GM12878 (cell line): ENCODE results near the gene COPS8. TPM values are rescaled to one million over a fixed set of nuclear protein-coding genes. Genes with fewer than 3 reads are reported as not detected.

Experiments
- ATAC-seq: fragments of 200-7000 bp; cut with Tn5 transposase; 3 replicates; pipeline ENCODE4 v1.9.1; 2020; ENCODE audit warnings: mild to moderate bottlenecking, moderate library complexity
- BruUV-seq: library from RNA; stranded (reverse); fragments of 400-500 nt; replicated peaks from 2 replicates; lab custom pipeline; 2021; lab: Mats Ljungman, UMichigan
- CTCF ChIA-PET: fragments of 300-600 bp; sonication (Branson Sonifier 250); formaldehyde crosslinking; extraction: SDS; loops from one replicate; lab custom pipeline; 2021; ENCODE audit warnings: inconsistent platforms; lab: Yijun Ruan, JAX
- POLR2A ChIA-PET: fragments of 350-600 bp; formaldehyde crosslinking; extraction: SDS; loops from one replicate; lab custom pipeline; 2021; ENCODE audit warnings: inconsistent platforms; lab: Charles Lee
- RAD21 ChIA-PET: fragments of 300-600 bp; sonication (Branson Sonifier 250); formaldehyde crosslinking; loops from one replicate; lab custom pipeline; 2023; ENCODE audit warnings: antibody characterized with exemption; ENCODE audit not compliant: unreplicated experiment; lab: Charles Lee
- SMC1A ChIA-PET: fragments of 300-600 bp; sonication (Branson Sonifier 250); formaldehyde crosslinking; loops from one replicate; lab custom pipeline; 2023; ENCODE audit not compliant: unreplicated experiment, uncharacterized antibody; lab: Charles Lee
- DNase-seq: peaks from one replicate; pipeline ENCODE4 v3.0.0-alpha.2; 2011; ENCODE audit warnings: low read depth, low spot score
- FAIRE-seq: peaks from 3 replicates; lab custom pipeline; 2011; peaks lifted over from hg19 to GRCh38; lab: Jason Lieb, UNC
- H2AFZ ChIP-seq: 2 replicates; pipeline ENCODE4 v1.6.0; 2011; ENCODE audit warnings: low read depth, low read length, control low read depth; ENCODE audit not compliant: control insufficient read depth
- H3K27ac ChIP-seq: 2 replicates; pipeline ENCODE4 v1.5.1; 2011; ENCODE audit warnings: control low read depth; ENCODE audit not compliant: control insufficient read depth, insufficient read depth
- H3K27me3 ChIP-seq, 2 experiments: replicated peaks in 1 of 2; 2 replicates each; pipeline versions ENCODE4 v1.6.0 to v1.6.1; 2011; ENCODE audit warnings: low read length in 1 of 2; ENCODE audit not compliant: control insufficient read depth in 2 of 2, insufficient read depth in 2 of 2
- H3K36me3 ChIP-seq, 2 experiments: 2 replicates each; pipeline ENCODE4 v1.5.1; 2011; ENCODE audit warnings: low read length in 1 of 2; ENCODE audit not compliant: control insufficient read depth in 2 of 2, insufficient read depth in 2 of 2
- H3K4me1 ChIP-seq: 2 replicates; pipeline ENCODE4 v1.6.1; 2011; ENCODE audit warnings: mild to moderate bottlenecking, low read length, moderate library complexity, mixed read lengths; ENCODE audit not compliant: control insufficient read depth, insufficient read depth
- H3K4me2 ChIP-seq: 2 replicates; pipeline ENCODE4 v1.6.0; 2011; ENCODE audit warnings: control low read depth; ENCODE audit not compliant: control insufficient read depth, insufficient read depth
- H3K4me3 ChIP-seq: fragments of 200-600 bp; sonication (generic); 2 replicates; pipeline ENCODE4 v1.5.1; 2016
- H3K79me2 ChIP-seq: 2 replicates; pipeline ENCODE4 v1.6.0; 2011; ENCODE audit warnings: low read length; ENCODE audit not compliant: control insufficient read depth, insufficient read depth
- H3K9ac ChIP-seq: 2 replicates; pipeline ENCODE4 v1.8.0; 2011; ENCODE audit warnings: low read length, control low read depth, mixed read lengths; ENCODE audit not compliant: control insufficient read depth, insufficient read depth
- H3K9me3 ChIP-seq: replicated peaks from 3 replicates; pipeline ENCODE4 v1.5.1; 2011; ENCODE audit warnings: mild to moderate bottlenecking, low read length; ENCODE audit not compliant: control insufficient read depth, insufficient read depth
- H4K20me1 ChIP-seq: 2 replicates; pipeline ENCODE4 v1.6.0; 2011; ENCODE audit not compliant: control insufficient read depth, insufficient read depth
- EZH2 ChIP-seq: IDR thresholded peaks from 2 replicates; pipeline ENCODE4 v1.6.1; 2012; ENCODE audit warnings: low read depth, mild to moderate bottlenecking, control low read depth, inconsistent platforms, low read length, borderline replicate concordance; ENCODE audit not compliant: control insufficient read depth
- HSF1 ChIP-seq: fragments of 150-350 bp; IDR thresholded peaks from 2 replicates; pipeline ENCODE4 v1.6.1; 2014; ENCODE audit warnings: mild to moderate bottlenecking, low read depth, low read length
- KLF5 ChIP-seq: fragments of 450-650 bp; IDR thresholded peaks from 2 replicates; pipeline ENCODE4 v1.6.1; 2014; ENCODE audit warnings: mild to moderate bottlenecking; ENCODE audit not compliant: partially characterized antibody
- TCF7 ChIP-seq: IDR thresholded peaks from 2 replicates; pipeline ENCODE4 v1.6.1; 2014; ENCODE audit warnings: antibody characterized with exemption, borderline replicate concordance
- ZBTB4 ChIP-seq: fragments of 450-650 bp; formaldehyde crosslinking; IDR thresholded peaks from 2 replicates; pipeline ENCODE4 v1.4.0; 2022; ENCODE audit warnings: mild to moderate bottlenecking, moderate library complexity
- ZNF217 ChIP-seq: fragments of 450-650 bp; IDR thresholded peaks from 2 replicates; pipeline ENCODE4 v1.6.1; 2017; ENCODE audit warnings: antibody characterized with exemption, mild to moderate bottlenecking
- WGBS: methylation state at CpG from one replicate; pipeline ENCODE4 v1.1.6; 2016; ENCODE audit warnings: low lambda C conversion rate; ENCODE audit not compliant: insufficient replicate concordance, insufficient coverage; ENCODE audit errors: missing lambda C conversion rate; 5-methylcytosine and 5-hydroxymethylcytosine counted together
- in situ Hi-C: fragments of 300-500 bp; cut with MboI; formaldehyde crosslinking; loops from 9 replicates; pipeline ENCODE4 v1.14.3; 2018; ENCODE audit warnings: mixed read lengths
- intact Hi-C: fragments of 100-400 bp; cut with micrococcal nuclease; formaldehyde crosslinking; loops from one replicate; pipeline ENCODE4 v1.14.2; 2022; ENCODE audit not compliant: unreplicated experiment
- polyA plus RNA-seq, 11 experiments: library from polyadenylated mRNA; depleted of rRNA in 4 of 11; unstranded in 6 of 11; stranded (reverse) in 5 of 11; fragments of >200 nt; fragmentation: Nextera tagmentation in 4 of 11; fragmentation: Illumina TruSeq in 1 of 11; extraction: Ambion mirVana in 4 of 11; extraction: Trizol in 1 of 11; gene quantifications; 1 replicate in 1 of 11; 2 replicates in 10 of 11; pipeline versions ENCODE4 v1.2.1 to v1.2.3, GENCODE V29; 2011 to 2016; ENCODE audit warnings: inconsistent platforms in 2 of 11, missing spikeins in 2 of 11, low read depth in 1 of 11
- total RNA-seq, 4 experiments: library from RNA; depleted of rRNA in 3 of 4; stranded (reverse); fragments of >200 nt in 3 of 4; fragmentation: Illumina TruSeq in 1 of 4; extraction: Trizol in 1 of 4; gene quantifications; 2 replicates each; pipeline versions ENCODE4 v1.2.1 to v1.2.3, GENCODE V29; 2013 to 2021

Gene COPS8
- total and polyA plus RNA-seq, 10 of the 15 experiments (the other 5 are each of a cell fraction or from before 2014, with no cell fraction given), result 44.0 to 134 (median 107) TPM

- no peak overlapping the region for H3K4me2 ChIP-seq
- BruUV-seq, result no TSS peak
- H3K9ac ChIP-seq, result no peak overlapping the region
- in situ Hi-C loops, result no loop called here
- 33% methylated on average over 3 of the region's 3 CpGs for WGBS
- SMC1A ChIA-PET, result interaction anchor here (2.1 kb wide), 1 partner anchor 15 kb away, joined by 4 read pairs; no protein-coding TSS in a partner anchor
- H2AFZ ChIP-seq, result no peak overlapping the region
- RAD21 ChIA-PET, result no interaction called here
- no peak overlapping the region for H3K27ac ChIP-seq
- no peak for TF ChIP-seq ZBTB4 (CRISPR knock-in tag)
- no peak for TF ChIP-seq ZNF217
- no peak for TF ChIP-seq TCF7
- no peak for TF ChIP-seq EZH2
- TF ChIP-seq KLF5, result no peak
- TF ChIP-seq HSF1, result no peak
- FAIRE-seq (no peak), DNase-seq (no peak), ATAC-seq (no peak)
- no peaks in the 10 kb centered on the region for H3K79me2 ChIP-seq
- intact Hi-C loops, result no loop called here
- peaks cover 2% of the 10 kb centered on the region; the same call in 1 of the 2 replicates for H4K20me1 ChIP-seq
- no peaks in the 10 kb centered on the region for H3K4me1 ChIP-seq
- POLR2A ChIA-PET, result no interaction called here
- CTCF ChIA-PET, result no interaction called here
- H3K36me3 ChIP-seq, result no peaks in the 10 kb centered on the region
- H3K27me3 ChIP-seq, result peaks cover 2 to 3% of the 10 kb centered on the region in 2 experiments; a peak in 3 of 4 replicates
- H3K4me3 ChIP-seq, result no peak overlapping the region
- peaks cover 7% of the 10 kb centered on the region; the same call in 2 of the 3 replicates for H3K9me3 ChIP-seq
Measured at GRCh38 chr2:237044281-237044680, 41.4 kb upstream of the COPS8 start.
